Renal pelvis (tissue), 12 donors: Measurements from ENCODE around the gene SLC39A8. TPM values are rescaled to one million over a fixed set of nuclear protein-coding genes. Genes with fewer than 3 reads are reported as not detected.
"Not testable (repeated sequence)": the region's sequence is repeated elsewhere in the genome, so short reads cannot be mapped to it uniquely, and the experiment has no call there.

Source experiments
- DNase-seq: peaks from one replicate; pipeline ENCODE4 v3.0.0-alpha.2; 2013
- long read RNA-seq, 16 experiments: transcript quantifications; one replicate each; lab custom pipeline, GENCODE V29; 2026
- polyA plus RNA-seq, 3 donors: library from polyadenylated mRNA; unstranded; fragments of 120-200 nt; gene quantifications; one replicate each; pipeline ENCODE4 v1.2.1, GENCODE V29; 2013; ENCODE audit not compliant: insufficient read length in 3 of 3

SLC39A8 gene
- 10 to 100 TPM; 18.8 to 25.5 (median 20.2) TPM for polyA plus RNA-seq
- long read RNA-seq, donor 1, partial matches to known transcripts = 0 of 6 reads
- long read RNA-seq, donor 1, other reads (novel, unspliced or antisense) = 0 of 6 reads
- long read RNA-seq, donor 2, partial matches to known transcripts = 5 of 13 reads
- long read RNA-seq, donor 2, other reads (novel, unspliced or antisense) = 0 of 13 reads
- long read RNA-seq, donor 3, transcript SLC39A8-202 (8 exons, 3,238 nt) = major isoform, 5 of 25 reads
- long read RNA-seq, donor 3, transcript SLC39A8-201 (9 exons, 3,144 nt) = major isoform, 5 of 25 reads
- long read RNA-seq, donor 3, partial matches to known transcripts = 15 of 25 reads
- long read RNA-seq, donor 3, other reads (novel, unspliced or antisense) = 0 of 25 reads
- long read RNA-seq, donor 4, partial matches to known transcripts = 10 of 14 reads
- long read RNA-seq, donor 4, other reads (novel, unspliced or antisense) = 0 of 14 reads
- long read RNA-seq, donor 5, partial matches to known transcripts = 0 of 4 reads
- long read RNA-seq, donor 5, other reads (novel, unspliced or antisense) = 0 of 4 reads
- long read RNA-seq, donor 6, transcript SLC39A8-201 (9 exons, 3,144 nt) = major isoform, 8 of 15 reads
- long read RNA-seq, donor 6, partial matches to known transcripts = 6 of 15 reads
- long read RNA-seq, donor 6, other reads (novel, unspliced or antisense) = 0 of 15 reads
- long read RNA-seq, donor 7, transcript SLC39A8-202 (8 exons, 3,238 nt) = major isoform, 9 of 13 reads
- long read RNA-seq, donor 7, partial matches to known transcripts = 0 of 13 reads
- long read RNA-seq, donor 7, other reads (novel, unspliced or antisense) = 0 of 13 reads
- long read RNA-seq, donor 8 = 0 reads
- long read RNA-seq, donor 9, transcript SLC39A8-201 (9 exons, 3,144 nt) = major isoform, 5 of 8 reads
- long read RNA-seq, donor 9, partial matches to known transcripts = 0 of 8 reads
- long read RNA-seq, donor 9, other reads (novel, unspliced or antisense) = 0 of 8 reads
- long read RNA-seq, donor 10, partial matches to known transcripts = 0 of 8 reads
- long read RNA-seq, donor 10, other reads (novel, unspliced or antisense) = 0 of 8 reads
- long read RNA-seq, donor 11, partial matches to known transcripts = 6 of 11 reads
- long read RNA-seq, donor 11, other reads (novel, unspliced or antisense) = 0 of 11 reads
- long read RNA-seq, donor 12, partial matches to known transcripts = 11 of 16 reads
- long read RNA-seq, donor 12, other reads (novel, unspliced or antisense) = 0 of 16 reads
- long read RNA-seq, donor 13, partial matches to known transcripts = 0 of 1 reads
- long read RNA-seq, donor 13, other reads (novel, unspliced or antisense) = 0 of 1 reads
- long read RNA-seq, donor 14, transcript SLC39A8-202 (8 exons, 3,238 nt) = major isoform, 9 of 20 reads
- long read RNA-seq, donor 14, partial matches to known transcripts = 7 of 20 reads
- long read RNA-seq, donor 14, other reads (novel, unspliced or antisense) = 0 of 20 reads
- long read RNA-seq, donor 15, partial matches to known transcripts = 0 of 1 reads
- long read RNA-seq, donor 15, other reads (novel, unspliced or antisense) = 0 of 1 reads
- long read RNA-seq, donor 16, partial matches to known transcripts = 9 of 17 reads
- long read RNA-seq, donor 16, other reads (novel, unspliced or antisense) = 0 of 17 reads

DNA sequence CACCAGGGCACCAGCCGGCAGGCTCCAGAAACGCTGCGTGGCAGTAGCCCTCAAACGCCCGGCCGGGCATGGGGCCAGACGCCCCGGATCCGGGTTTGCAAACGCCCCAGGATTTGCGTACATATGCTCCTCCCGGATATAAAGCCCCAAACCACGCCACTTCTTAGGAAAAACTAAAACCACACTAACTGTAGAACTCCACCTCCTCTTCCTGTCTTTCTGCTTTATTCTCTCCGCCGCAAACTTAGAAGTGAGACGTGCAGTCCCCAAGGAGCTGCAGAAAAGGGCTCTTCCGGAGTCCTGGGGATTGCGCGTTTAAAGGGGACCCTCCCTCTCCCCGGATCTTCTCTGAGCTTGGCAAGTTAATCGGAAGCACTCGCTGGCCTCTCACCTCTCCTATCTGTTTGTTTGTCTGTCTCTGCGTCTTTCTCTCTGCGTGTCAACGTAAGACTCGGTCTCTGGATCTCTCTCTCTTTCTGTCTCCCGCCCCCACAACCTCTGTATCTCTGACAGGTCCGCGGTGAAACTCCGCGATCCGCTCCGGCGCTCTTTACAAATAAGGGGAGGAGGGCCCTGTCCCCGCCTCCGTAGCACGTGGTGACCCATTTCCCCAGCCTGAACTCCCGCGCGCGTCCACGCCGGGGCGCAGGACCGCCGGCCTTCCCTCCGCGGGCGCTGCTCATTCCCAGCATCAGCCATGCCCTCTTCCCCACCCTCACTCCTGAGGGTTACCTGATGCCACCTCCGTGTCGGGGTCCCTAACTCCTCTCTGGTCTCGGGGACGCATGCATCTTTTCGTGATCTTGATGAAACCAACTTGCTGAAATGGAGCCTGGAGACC is at the start of gene SLC39A8:
Gene SLC39A8 (minus strand): TSS at position 529 of the 841 bp plus-strand sequence. CDS start 820 bp downstream, outside the sequence.
- DNase-seq = peak; percentile 88

DNA sequence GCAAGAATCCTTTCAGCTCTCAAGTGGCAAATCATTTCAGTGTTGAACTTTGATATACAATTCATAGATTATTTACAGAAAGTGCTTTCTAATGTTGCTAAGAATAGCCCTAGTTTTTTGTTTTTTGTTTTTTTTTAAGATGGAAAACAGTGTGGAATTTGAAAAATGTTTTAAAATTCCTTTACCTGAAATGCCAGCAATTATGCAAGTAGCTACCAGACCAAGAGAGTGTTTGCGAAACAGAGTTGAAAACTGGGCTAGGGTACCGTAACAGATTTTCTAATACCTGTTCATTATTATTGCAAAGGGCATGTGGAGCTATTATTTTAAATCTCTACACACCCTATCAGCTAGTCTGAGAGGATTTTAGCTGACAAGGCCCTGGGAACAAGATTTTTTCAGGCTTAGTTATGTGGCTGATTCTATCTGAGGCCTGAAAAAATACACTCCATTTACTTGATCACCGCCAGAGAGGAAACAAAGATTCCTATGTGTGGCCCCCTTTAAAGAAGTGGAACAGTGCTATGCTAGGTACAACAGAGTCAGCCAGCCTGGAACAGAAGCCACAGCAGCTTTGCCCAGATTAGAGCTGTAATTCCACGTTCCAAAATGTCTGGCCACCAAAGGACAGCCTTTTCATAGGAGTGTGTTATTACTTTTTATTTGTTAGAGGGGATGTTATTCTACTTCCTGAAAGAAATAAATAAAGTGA is 46.9 kb upstream of the SLC39A8 start:
- DNase-seq = no peak

DNA sequence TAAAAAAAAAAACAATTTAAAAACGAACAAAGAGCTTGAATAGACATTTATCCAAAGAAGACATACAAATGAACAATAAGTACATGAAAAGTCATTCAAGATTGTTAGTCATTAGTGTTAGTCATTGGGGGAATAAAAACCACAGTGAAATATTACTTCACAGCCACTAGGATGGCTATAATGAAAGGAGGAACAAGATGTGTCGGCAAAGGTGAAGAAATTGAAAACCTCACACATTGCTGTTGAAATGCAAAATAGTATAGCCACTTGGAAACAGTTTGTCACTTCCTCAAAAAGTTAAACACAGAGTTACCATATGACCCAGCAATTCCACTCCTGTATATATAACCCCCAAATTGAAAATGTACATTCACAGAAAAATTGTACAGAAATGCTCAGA is 45.2 kb upstream of the SLC39A8 start:
- no peak for DNase-seq

DNA sequence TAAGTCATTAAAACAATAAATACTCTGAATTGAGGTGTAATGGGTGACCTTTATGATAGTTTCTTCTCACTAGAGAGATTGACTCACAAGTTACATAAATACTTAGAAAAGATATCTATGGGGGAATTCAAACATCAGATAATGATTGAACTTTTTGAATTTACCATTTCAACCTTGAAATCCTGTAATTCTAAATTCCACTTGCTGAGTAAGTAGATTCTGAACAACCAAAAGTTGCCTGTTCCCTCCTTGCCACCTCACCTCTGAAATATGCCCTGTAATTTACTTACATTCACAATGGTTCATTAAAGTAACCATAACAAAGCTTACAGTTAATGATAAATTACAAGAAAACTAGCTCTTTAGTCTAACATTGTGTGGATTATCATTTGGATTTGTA is 43.3 kb upstream of the SLC39A8 start:
- no peak for DNase-seq

DNA sequence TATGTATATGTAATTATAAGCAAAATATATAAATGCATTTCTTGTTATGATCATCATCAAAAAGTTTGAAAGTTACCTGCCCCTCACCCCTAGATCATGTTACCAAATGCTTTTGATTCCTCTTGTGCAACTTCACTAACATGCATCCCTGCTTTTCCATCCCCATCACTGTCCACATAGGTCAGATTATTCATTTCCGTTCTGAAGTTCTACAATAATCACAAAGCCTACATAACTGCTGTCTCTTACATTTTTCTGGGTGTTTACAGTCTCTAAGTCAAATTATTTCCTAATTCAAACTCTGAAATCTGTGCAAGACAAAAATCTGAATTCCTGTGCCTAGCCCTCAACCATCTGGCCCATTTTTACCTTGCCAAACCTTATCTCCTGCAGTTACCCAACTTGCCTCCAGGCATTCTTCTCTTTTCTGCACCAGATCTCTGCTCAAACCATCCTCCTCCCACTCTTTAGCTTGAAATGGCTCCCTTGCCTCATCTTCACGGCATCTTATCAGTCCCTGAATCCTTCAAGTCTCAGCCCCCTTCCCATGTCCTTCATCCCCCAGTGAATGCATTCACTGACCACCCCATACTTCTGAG is 42.4 kb upstream of the SLC39A8 start:
- no peak for DNase-seq

DNA sequence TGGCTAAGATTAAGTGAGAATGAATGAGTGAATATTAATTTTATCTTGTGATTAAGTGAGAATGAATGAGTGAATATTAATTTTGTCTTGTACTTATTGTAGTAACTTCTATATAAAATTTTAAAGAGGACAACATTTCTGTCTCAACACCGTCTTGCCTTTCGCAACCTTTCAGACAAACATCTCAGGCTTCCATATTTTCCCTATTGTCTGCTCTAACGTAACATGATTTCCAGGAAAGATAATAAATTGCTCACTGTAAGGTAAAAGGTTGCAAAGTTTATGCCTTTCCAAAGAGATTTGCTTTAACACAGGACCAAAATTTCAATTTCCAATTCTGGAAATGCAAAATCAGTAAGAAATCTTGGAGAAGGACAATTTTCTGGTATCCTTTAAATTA is 41.7 kb upstream of the SLC39A8 start:
- no peak for DNase-seq

DNA sequence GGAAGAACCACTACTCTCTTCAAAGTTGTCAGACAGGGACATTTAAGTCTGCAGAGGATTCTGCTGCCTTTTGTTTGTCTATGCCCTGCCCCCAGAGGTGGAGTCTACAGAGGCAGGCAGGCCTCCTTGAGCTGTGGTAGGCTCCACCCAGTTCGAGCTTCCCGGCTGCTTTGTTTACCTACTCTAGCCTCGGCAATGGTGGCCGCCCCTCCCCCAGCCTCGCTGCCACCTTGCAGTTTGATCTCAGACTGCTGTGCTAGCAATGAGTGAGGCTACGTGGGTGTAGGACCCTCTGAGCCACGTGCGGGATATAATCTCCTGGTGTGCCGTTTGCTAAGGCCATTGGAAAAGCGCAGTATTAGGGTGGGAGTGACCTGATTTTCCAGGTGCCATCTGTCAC is 35.0 kb upstream of the SLC39A8 start:
- DNase-seq = not testable (repeated sequence)

DNA sequence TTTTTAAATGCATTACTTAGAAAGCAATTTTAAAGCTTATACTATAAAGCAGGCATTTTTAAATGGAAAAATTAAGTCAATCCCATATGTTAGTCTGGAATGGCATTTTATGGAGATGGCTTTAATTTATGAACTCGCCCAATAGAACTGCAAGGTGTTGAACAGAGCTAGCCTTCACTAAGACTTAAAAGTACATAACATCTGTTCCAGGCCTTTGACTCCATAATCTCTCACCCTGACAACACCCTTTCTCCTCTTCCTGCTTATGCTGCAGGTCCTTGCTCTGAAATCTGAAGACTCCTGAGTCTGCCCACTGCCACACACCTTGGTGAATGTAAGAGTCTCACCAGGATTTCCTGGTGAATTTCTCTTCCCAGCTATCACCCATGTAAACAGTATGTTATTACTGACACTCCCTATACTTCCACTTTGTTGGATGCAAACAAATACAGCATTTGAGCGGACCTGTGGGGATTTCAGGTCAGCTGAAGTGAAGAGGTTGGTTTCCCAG is 17.7 kb upstream of the SLC39A8 start:
- DNase-seq = no peak

DNA sequence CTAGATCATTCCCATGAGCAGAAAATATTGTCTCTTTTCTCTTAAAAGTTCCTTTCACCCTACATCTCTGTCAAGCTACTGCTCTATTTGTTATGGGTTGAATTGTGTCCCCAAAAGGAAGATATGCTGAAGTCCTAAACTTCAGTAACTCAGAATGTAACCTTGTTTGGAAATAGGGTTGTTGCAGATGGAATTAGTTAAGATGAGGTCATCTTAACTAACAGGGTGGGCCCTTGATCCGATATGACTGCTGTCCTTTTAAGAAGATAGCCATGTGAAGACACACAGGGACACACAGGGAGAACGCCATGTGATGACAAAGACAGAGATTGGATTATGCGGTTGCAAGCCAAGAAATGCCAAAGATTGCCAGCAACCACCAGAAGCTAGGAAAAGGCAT is 12.8 kb upstream of the SLC39A8 start:
- no peak for DNase-seq

DNA sequence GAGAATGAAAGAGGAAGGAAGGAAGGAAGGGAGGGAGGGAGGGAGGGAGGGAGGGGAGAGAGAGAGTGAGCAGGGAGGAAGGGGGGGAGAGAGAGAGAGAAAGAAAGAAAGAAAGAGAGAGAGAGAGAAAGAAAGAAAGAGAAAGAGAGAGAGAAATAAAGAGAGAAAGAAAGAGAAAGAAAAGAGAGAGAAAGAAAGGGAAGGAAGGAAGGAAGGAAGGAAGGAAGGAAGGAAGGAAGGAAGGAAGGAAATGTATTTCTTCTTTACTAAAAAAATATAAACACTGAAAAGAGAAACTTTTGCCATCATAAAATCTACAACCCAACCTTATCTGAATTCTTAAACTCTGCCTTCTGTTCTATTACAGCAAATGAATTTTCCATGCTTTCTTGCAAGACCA is 12.4 kb upstream of the SLC39A8 start:
- not testable (repeated sequence) for DNase-seq

DNA sequence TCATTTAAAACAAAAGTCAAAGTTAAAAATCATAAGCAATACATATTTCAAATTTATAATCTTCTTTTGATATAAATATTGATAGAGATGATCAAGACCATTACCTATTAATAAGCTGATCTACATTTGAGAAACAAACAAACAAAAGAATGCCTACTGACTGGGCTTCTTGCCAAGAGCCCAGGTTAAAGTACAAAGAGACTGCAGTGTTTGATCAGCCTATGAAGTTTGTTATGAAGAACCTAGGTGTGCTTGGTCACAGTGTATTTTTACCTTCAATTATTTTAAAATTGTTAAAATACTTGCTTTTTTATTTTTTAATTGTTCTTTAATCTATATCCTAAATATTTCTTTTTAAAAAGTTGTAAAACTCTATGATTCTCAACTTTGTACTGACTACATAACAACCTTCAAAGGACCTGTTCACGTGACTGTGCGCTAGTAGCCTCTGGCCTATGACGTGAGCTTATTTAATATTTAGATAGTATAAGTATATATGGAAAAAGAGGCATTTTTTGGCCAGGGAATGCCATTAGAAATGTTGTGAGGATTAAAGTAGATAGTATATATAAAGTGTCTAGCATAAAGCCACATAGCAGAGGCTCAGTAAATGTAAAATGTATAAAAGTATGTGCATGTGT is 11.4 kb upstream of the SLC39A8 start:
- DNase-seq = no peak

DNA sequence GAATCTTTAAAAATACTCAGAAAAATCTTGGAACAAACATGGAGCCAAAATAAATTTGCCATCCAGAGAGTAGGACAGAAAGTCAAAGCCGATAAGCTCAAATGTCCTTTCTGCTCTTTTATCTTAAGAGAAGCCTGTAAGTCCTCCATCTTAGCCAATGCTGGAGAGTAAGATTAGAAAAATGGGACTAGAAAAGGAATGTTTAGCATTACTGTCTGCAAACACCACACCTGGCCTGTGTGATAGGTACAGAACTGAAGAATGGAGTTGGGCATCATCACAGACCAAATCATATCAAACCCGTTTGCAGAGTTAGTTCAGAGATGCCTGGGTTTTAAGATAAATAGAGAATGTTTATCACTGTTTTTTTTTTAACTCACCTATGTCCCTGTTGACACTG is 10.5 kb upstream of the SLC39A8 start:
- no peak for DNase-seq

DNA sequence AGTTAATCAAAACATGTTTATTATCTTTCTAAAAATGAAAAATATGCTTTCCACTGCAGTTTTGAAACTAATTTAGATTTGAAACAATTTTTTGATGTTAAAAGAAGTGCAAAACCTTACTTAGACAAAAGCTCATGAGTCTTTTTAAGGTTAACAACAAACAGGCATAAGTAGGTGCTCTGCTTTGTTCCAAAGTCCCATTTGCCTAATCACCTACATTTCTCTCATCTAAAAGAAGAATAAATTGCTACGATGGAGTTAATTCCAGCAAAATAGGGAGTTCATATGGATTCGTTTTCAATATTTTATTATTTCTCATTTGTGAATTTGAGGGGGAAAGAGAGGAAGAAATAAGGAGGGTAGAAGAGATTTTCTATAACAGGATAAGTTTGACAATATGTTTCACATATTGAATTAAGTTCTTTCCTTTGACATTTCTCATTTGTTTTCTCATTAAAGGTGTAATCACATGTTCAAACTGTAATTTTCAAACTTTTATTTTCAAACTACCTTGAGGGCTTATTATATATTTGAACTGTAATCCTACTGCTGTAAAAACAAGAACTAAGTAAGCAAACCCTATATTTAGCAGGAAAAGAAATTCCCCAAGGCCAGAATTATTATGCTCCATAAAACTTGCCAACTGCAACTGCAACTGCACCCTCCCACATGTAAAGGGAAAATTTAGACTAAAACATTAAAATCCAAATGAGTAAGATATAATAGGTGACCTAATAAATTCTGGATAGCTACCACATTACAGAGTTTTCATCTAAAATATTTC is 9.6 kb upstream of the SLC39A8 start:
- no peak for DNase-seq

DNA sequence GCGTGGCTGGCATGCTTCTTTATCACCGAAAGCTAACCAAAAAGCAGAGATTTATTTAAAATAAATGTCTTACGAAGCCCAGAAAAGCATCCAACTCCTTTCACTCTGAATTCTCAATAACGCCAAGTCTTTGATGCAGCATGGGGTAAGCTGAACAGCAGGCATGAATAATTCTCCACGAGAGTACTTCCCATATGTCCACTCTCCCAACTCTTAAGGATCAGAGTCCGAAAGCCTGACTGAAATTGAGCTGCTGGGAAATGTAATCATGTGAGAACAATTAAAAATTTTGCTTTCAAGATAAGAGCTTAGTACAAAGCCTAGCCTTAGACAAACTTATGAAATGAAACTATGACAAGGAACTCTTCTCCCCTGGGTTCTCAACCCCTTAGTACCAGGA is 7.5 kb upstream of the SLC39A8 start:
- no peak for DNase-seq

DNA sequence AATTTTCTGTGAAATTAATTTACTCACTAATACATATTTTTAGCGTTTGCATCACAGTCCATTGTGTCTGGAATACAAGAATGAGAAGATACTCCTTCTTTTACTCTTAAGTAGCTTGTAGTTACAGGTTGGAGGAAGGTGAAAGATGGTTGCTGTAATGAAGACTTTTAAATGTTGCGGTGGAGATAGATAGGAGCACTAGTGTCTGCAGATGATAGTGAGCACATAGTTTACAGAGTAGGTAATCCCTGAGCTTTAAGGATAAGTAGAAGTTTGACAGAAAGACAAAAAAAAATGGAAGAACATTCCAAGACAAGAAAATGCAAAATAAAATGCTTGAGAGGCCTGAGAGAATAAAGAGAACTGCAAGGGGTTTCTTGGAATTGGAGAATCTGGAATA is 5.4 kb upstream of the SLC39A8 start:
- no peak for DNase-seq

DNA sequence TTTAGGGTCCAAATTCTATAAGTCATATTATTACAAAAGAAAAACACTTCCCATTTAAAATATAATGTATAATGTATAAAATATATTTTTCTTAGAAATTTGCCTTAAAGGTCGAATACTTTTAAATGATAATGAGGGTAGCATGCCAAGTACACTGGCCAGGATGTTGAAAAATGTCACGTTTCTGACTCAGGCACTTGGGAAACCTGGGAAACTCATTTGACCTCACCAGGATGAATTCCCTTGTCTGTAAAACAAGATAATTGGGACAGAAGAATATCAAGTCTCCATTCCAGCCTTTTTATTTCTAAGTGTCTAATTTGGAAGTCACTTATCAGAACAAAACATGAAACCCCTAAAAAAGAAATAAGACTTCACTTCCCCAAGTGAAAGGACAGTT is 3.4 kb upstream of the SLC39A8 start:
- no peak for DNase-seq

DNA sequence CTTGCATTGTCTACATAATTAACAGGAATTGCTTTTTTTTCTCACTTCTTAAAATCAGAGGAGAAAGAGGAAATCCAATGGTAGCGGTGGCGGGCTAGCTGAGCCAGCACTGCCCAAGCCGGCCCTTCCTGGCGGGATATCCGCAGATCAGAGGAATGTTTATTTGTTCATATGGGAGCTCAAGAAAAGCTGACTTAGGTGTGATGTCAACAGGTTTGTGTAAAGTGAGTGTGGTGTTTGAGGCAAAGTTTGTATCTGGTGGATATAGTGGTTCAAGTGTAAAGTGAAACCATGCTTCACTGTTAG is 466 bp upstream of the SLC39A8 start:
- no peak for DNase-seq

DNA sequence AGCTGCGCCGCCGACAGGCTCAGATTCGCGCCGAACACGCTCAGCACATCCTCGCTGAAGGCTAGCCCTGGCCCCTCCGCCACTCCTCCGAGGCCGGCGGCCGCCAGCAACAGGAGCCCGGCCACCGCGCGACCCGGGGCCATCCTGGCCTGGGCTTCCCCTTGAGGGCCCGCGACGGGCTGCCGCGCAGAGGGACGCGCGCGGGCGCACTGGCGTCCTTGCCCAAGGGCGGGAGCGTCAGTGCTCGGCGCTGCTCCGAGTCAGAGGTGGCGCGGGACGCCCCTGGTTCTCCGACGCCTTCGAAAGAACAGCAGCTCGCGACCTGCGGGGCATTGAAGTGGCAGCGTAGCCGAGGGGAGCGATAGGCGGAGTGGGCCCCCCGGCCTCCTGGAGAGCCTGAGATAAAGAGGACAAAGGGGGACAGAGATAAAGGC is 745 bp downstream of the SLC39A8 start:
- peak; percentile 56 for DNase-seq
